HG03139 (cell line): ENCODE measurements around the gene TARS3.

Experiments used
- ATAC-seq: cut with Tn5 transposase; IDR thresholded peaks from one replicate; pipeline ENCODE4 v1.9.1; 2021; ENCODE audit not compliant: unreplicated experiment

Gene TARS3

DNA sequence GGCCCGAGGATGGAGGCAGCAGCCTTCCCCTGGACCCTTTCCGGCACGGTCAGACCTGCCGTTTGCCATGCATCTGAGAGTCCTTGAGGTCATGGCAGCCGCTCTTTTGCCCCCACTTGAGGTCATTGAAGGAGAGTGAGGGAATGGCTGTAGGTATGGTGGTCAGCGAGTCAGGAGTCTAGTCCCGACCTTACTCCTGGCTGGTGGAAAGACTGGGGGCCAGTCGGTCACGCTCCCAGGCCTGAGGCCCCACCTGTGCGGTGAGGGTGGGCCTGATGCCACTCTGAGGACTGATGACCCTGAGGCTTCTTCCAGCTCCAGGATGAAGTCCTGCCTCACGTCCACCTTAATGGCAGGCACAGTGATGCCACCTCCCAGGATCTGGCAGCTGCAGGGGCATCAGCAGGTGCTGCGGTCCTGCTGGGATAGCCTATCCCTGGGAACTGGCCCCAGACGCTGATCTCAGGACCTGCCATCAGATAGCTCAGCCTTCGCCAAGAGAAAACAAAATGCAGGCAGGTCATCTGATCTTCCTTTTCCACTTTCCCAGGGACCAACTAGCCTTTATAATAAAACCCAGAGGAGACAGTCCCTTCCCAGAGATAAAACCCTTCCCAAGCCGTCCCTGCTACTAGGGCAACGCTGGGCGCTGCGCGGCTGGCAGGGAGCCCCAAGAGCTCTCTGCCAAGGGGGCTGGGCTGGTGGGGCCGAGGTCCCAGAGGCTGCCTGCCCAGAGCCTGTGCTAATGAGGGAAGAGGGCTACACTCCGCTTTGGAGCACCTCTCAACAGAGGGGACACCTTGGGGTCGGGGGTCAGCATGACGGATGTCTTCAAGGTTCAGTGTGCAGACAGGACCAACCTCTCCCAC is 114.3 kb downstream of the TARS3 start:
- ATAC-seq: no peak

DNA sequence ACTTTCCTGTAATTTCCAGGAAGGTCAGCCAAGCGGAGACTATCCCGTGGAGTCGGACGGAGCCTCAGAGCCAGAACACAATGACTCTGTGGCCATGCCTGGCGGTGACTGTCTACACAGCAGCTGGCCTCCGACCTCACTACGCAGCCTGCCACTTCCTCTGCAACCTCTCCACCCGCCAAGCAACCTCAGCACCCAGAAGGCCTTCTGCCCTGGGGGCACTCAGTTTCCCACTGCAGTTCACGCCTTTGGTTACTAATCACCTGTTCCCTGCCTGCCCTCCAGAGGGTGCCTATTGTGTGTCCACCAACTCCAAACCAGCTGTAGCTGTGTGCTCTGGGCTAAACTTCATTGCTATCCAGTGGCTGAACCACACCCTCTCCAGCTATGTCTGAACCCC is 116.1 kb downstream of the TARS3 start:
- ATAC-seq: no peak

DNA sequence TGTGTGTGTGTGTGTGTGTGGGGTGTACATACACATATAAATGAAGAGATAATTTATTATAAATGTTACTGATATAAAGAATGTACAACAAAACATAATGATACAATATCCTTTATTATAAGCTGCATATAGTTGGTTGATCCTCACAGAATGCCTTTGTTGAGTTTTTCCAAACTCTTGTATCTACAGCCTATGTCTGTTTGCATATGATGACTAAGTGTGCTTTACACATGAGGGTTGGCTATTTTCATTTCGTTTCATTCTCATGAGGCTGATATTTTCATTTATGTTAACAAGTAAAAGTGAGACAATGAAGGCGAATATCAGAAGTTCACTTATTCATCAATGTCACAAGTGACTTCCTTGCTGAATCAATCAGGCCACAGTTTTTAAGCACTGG is 117.2 kb downstream of the TARS3 start:
- ATAC-seq: no peak

DNA sequence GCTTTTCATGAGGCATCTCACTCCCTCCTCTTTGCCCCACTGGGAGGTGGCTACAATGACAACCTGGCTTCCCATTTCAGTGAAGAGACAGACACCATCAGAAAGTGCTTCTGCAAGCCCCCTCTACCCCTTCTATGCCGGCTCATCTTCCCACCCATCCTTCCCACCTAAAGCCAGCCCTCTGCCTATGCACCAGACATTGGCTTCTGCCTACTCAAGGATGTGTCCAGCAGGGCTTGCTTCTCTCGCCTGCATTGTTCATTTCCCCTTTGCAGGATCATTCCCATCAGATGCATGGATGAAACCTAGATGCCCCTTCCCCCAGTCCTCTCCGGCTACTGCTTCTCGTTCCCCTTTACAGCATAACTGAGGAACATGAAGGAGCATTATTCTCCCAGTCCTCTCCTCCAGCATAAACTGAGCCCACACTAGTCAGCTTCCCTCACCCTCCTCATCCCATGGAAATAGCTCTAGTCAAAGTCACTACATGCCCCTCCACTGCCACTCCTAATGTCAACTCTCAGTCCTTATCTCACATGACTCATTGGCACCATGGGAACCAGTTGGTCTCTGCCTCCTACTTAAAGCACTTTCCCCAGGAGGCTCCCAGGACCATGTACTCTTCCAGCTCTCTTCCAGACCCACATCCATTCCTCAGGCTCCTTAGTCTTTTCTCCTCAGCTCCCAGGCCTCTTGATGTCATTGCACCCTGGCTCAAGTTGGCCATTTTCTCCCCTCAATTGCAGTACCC is 120.0 kb downstream of the TARS3 start:
- no peak for ATAC-seq
